CD4-positive, alpha-beta T cell treated with Interleukin-15 for 1 hour (primary cell): ENCODE measurements around the gene C4orf17.

Source experiments
- DNase-seq: peaks from one replicate; pipeline ENCODE4 v3.0.0-alpha.2; 2020

Gene C4orf17

GRCh38 chr4:99537674-99538073, 26.9 kb downstream of the C4orf17 start:
- DNase-seq: no peak

GRCh38 chr4:99540277-99540939, 29.6 kb downstream of the C4orf17 start:
- no peak for DNase-seq

GRCh38 chr4:99552872-99553271, 42.1 kb downstream of the C4orf17 start:
- DNase-seq: no peak

- peak; percentile 96 for DNase-seq
Observed at GRCh38 chr4:99563310-99564186, 52.7 kb downstream of the C4orf17 start, which contains the start of gene TRMT10A. Gene TRMT10A, minus strand, starts transcription at chr4:99564039. Its CDS starts 4,701 bp downstream, at chr4:99559338.

- DNase-seq: no peak
Observed at GRCh38 chr4:99564921-99565320, 54.1 kb downstream of the C4orf17 start.

- no peak for DNase-seq
Observed at GRCh38 chr4:99571883-99572282, 61.1 kb downstream of the C4orf17 start.

- DNase-seq: no peak
Observed at GRCh38 chr4:99572527-99573240, 61.9 kb downstream of the C4orf17 start.

- no peak for DNase-seq
Observed at GRCh38 chr4:99573735-99574368, 63.0 kb downstream of the C4orf17 start.

GRCh38 chr4:99574530-99575324, 63.9 kb downstream of the C4orf17 start, which contains the start of gene MTTP:
Gene MTTP, plus strand, starts transcription at chr4:99574824. Its CDS starts 86 bp downstream, at chr4:99574910.
- no peak for DNase-seq

- no peak for DNase-seq
Observed at GRCh38 chr4:99578714-99579113, 67.9 kb downstream of the C4orf17 start.

GRCh38 chr4:99585516-99585915, 74.7 kb downstream of the C4orf17 start:
- DNase-seq: no peak

GRCh38 chr4:99586322-99586721, 75.5 kb downstream of the C4orf17 start:
- DNase-seq: no peak

- no peak for DNase-seq
Observed at GRCh38 chr4:99586797-99587196, 76.0 kb downstream of the C4orf17 start.

- DNase-seq: no peak
Observed at GRCh38 chr4:99587309-99587708, 76.5 kb downstream of the C4orf17 start.

GRCh38 chr4:99587803-99588202, 77.0 kb downstream of the C4orf17 start:
- no peak for DNase-seq

- no peak for DNase-seq
Observed at GRCh38 chr4:99591757-99592156, 80.9 kb downstream of the C4orf17 start.
